Measurements from ENCODE around the gene ITK.

Gene ITK

DNA sequence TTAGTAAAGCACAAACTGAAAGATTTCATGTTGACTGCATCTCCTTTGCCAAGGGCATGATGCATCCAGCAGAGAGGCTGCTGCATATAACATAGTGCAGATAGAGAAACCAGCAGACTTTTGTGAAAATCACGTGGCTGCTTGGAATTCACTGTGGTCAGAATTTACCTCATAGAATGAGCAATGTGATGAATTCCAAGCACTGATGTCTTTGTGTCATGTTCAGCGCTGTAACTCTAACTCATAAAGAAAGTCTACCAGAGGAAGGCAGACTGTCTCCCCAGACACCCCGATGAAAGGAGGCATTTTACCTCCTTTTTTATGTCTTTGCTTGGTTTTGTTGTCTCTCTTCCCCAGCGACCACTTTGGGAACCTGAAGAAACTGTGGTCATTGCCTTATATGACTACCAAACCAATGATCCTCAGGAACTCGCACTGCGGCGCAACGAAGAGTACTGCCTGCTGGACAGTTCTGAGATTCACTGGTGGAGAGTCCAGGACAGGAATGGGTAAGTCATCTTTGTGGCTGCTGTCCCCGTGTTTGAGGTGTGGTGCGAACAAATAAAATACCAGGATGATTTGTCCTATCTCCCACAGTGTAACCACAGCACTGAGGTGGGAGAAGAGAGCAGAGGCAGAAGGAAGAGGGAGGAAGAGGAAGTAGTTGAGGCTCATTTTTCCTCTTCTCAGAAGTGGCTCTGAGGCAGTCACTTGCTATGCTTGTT lies 42.0 kb downstream of the ITK start:
- H3K27me3 ChIP-seq (ENCODE audit: insufficient read depth, poor library complexity, severe bottlenecking) = no peaks in the 10 kb centered on the region
- DNase-seq (ENCODE audit: low read depth in 1 of 2, low spot score in 1 of 2) = no peak
- H3K4me3 ChIP-seq (replicated peaks; ENCODE audit: insufficient read depth, low read length) = no peak overlapping the region
- H3K27ac ChIP-seq (replicated peaks) = no peak overlapping the region
- TF ChIP-seq CTCF (IDR thresholded peaks at IDR 0.05; ENCODE audit: insufficient read depth, low read length) (no peak), REST (IDR thresholded peaks at IDR 0.05; ENCODE audit: insufficient replicate concordance, low read depth) (no peak), SPI1 (IDR thresholded peaks at IDR 0.05; ENCODE audit: borderline replicate concordance, low read depth) (no peak), POLR2AphosphoS5 (IDR thresholded peaks at IDR 0.05; ENCODE audit: low read depth) (no peak), GABPA (IDR thresholded peaks at IDR 0.05; ENCODE audit: low read depth) (no peak)

GRCh38 chr5:157225469-157226422 lies 45.1 kb downstream of the ITK start:
- Histone ChIP-seq H3K4me3 (replicated peaks; ENCODE audit: insufficient read depth, low read length) (no peak overlapping the region), H3K27me3 (ENCODE audit: insufficient read depth, poor library complexity, severe bottlenecking) (no peaks in the 10 kb centered on the region), H3K27ac (replicated peaks) (no peak overlapping the region)
- TF ChIP-seq CTCF (IDR thresholded peaks at IDR 0.05; ENCODE audit: insufficient read depth, low read length) (no peak), REST (IDR thresholded peaks at IDR 0.05; ENCODE audit: insufficient replicate concordance, low read depth) (no peak), GABPA (IDR thresholded peaks at IDR 0.05; ENCODE audit: low read depth) (no peak), POLR2AphosphoS5 (IDR thresholded peaks at IDR 0.05; ENCODE audit: low read depth) (no peak), SPI1 (IDR thresholded peaks at IDR 0.05; ENCODE audit: borderline replicate concordance, low read depth) (no peak)
- DNase-seq (ENCODE audit: low read depth in 1 of 2, low spot score in 1 of 2) = no peak

- DNase-seq (ENCODE audit: low read depth in 1 of 2, low spot score in 1 of 2) = no peak
- Histone ChIP-seq H3K4me3 (replicated peaks; ENCODE audit: insufficient read depth, low read length) (no peak overlapping the region), H3K27me3 (ENCODE audit: insufficient read depth, poor library complexity, severe bottlenecking) (no peaks in the 10 kb centered on the region), H3K27ac (replicated peaks) (no peak overlapping the region)
- TF ChIP-seq SPI1 (IDR thresholded peaks at IDR 0.05; ENCODE audit: borderline replicate concordance, low read depth) = no peak
- TF ChIP-seq REST (IDR thresholded peaks at IDR 0.05; ENCODE audit: insufficient replicate concordance, low read depth) = no peak
- TF ChIP-seq POLR2AphosphoS5 (IDR thresholded peaks at IDR 0.05; ENCODE audit: low read depth) = no peak
- no peak for TF ChIP-seq GABPA (IDR thresholded peaks at IDR 0.05; ENCODE audit: low read depth)
- no peak for TF ChIP-seq CTCF (IDR thresholded peaks at IDR 0.05; ENCODE audit: insufficient read depth, low read length)
Measured at GRCh38 chr5:157230610-157231009, 50.0 kb downstream of the ITK start.

Measured in HL-60 (cell line).